HepG2 (cell line): ENCODE data around the gene PSMD5. TPM values are rescaled to one million over a fixed set of nuclear protein-coding genes. Genes with fewer than 3 reads are reported as not detected.

Experiments used
- CHD4 ChIP-seq: fragments of 200-600 bp; sonication (generic); IDR thresholded peaks from 2 replicates; pipeline ENCODE4 v1.7.0; 2017; ENCODE audit warnings: mild to moderate bottlenecking, low read length, borderline replicate concordance
- GABPB1 ChIP-seq: IDR thresholded peaks from 2 replicates; pipeline ENCODE4 v1.6.1; 2016; ENCODE audit warnings: mild to moderate bottlenecking, missing genetic modification reagents, moderate library complexity, missing compliant biosample characterization
- HDAC2 ChIP-seq: sonication (generic); formaldehyde crosslinking; IDR thresholded peaks from 2 replicates; pipeline ENCODE4 v1.4.0; 2020; ENCODE audit warnings: missing genetic modification reagents
- SIX1 ChIP-seq: sonication (generic); formaldehyde crosslinking; IDR thresholded peaks from 2 replicates; pipeline ENCODE4 v1.4.0; 2020; ENCODE audit warnings: missing genetic modification reagents, borderline replicate concordance
- SMAD9 ChIP-seq: sonication (generic); formaldehyde crosslinking; IDR thresholded peaks from 2 replicates; pipeline ENCODE4 v1.5.1; 2020; ENCODE audit warnings: mild to moderate bottlenecking, missing genetic modification reagents
- THAP11 ChIP-seq: IDR thresholded peaks from 2 replicates; pipeline ENCODE4 v1.6.1; 2016; ENCODE audit warnings: missing biosample characterization, missing genetic modification reagents
- TOPORS ChIP-seq: sonication (generic); formaldehyde crosslinking; IDR thresholded peaks from 2 replicates; pipeline ENCODE4 v1.8.0; 2023; ENCODE audit warnings: mild to moderate bottlenecking, missing genetic modification reagents
- U2AF2 ChIP-seq: fragments of 200-400 bp; formaldehyde crosslinking; IDR thresholded peaks from 2 replicates; pipeline ENCODE4 v1.6.1; 2017; ENCODE audit warnings: low read depth, mild to moderate bottlenecking, low read length
- ZBTB3 ChIP-seq: sonication (generic); formaldehyde crosslinking; IDR thresholded peaks from 2 replicates; pipeline ENCODE4 v1.4.0; 2020; ENCODE audit warnings: low read depth, mild to moderate bottlenecking, moderate library complexity, missing genetic modification reagents, borderline replicate concordance
- ZBTB39 ChIP-seq: sonication (generic); formaldehyde crosslinking; IDR thresholded peaks from 2 replicates; pipeline ENCODE4 v1.5.0; 2020; ENCODE audit warnings: missing genetic modification reagents
- ZNF503 ChIP-seq: sonication (generic); formaldehyde crosslinking; IDR thresholded peaks from 2 replicates; pipeline ENCODE4 v1.4.0; 2020; ENCODE audit warnings: missing genetic modification reagents
- ZNF660 ChIP-seq: sonication (generic); formaldehyde crosslinking; IDR thresholded peaks from 2 replicates; pipeline ENCODE4 v1.5.1; 2020; ENCODE audit warnings: mild to moderate bottlenecking, low read depth, missing genetic modification reagents, borderline replicate concordance
- ZNF75D ChIP-seq: sonication (generic); formaldehyde crosslinking; IDR thresholded peaks from 2 replicates; pipeline ENCODE4 v1.8.1; 2023; ENCODE audit warnings: missing genetic modification reagents, mild to moderate bottlenecking, borderline replicate concordance
- ZNF766 ChIP-seq: sonication (generic); formaldehyde crosslinking; IDR thresholded peaks from 2 replicates; pipeline ENCODE4 v1.5.0; 2020; ENCODE audit warnings: missing genetic modification reagents, borderline replicate concordance
- ZNF792 ChIP-seq: IDR thresholded peaks from 2 replicates; pipeline ENCODE4 v1.6.1; 2016
- polyA plus RNA-seq, 8 experiments: library from polyadenylated mRNA; depleted of rRNA in 3 of 8; stranded (reverse) in 7 of 8; unstranded in 1 of 8; fragments of >200 nt; fragmentation: Illumina TruSeq in 4 of 8; extraction: Trizol in 4 of 8; gene quantifications; 2 replicates each; pipeline versions ENCODE4 v1.2.1 to v1.2.3, GENCODE V29; 2011 to 2016; ENCODE audit warnings: low read depth in 4 of 8, missing spikeins in 1 of 8, mixed read lengths in 1 of 8; ENCODE audit not compliant: insufficient read depth in 1 of 8
- total RNA-seq, 5 experiments: library from RNA; depleted of rRNA; stranded (reverse); fragments of >200 nt; fragmentation: Illumina TruSeq; extraction: Trizol; gene quantifications; 2 replicates each; pipeline ENCODE4 v1.2.3, GENCODE V29; 2016; ENCODE audit warnings: low read depth in 1 of 5
- TF ChIP-seq, protein P1 (sequence below): sonication (generic); formaldehyde crosslinking; IDR thresholded peaks from 2 replicates; pipeline ENCODE4 v1.8.1; 2023; ENCODE audit warnings: mild to moderate bottlenecking, missing genetic modification reagents, borderline replicate concordance
- TF ChIP-seq, protein P2 (sequence below): sonication (generic); formaldehyde crosslinking; conservative IDR thresholded peaks from 2 replicates; pipeline ENCODE4 v1.5.0; 2020; ENCODE audit warnings: missing genetic modification reagents
- TF ChIP-seq, protein P3 (sequence below): sonication (generic); formaldehyde crosslinking; IDR thresholded peaks from 2 replicates; pipeline ENCODE4 v1.4.0; 2020; ENCODE audit warnings: missing genetic modification reagents, borderline replicate concordance
- TF ChIP-seq, protein P4 (sequence below): sonication (generic); formaldehyde crosslinking; IDR thresholded peaks from 2 replicates; pipeline ENCODE4 v1.5.0; 2020; ENCODE audit warnings: missing genetic modification reagents

PSMD5 gene
- total and polyA plus RNA-seq, 2 of the 13 experiments (the other 11 are each of a cell fraction or from before 2014, with no cell fraction given): 12.7 to 18.1 TPM

- 0 out of 2 replicates have a peak, but pooled peaks have one; percentile 11 for TF ChIP-seq ZNF503 (CRISPR knock-in tag)
- peak; percentile 85 for TF ChIP-seq THAP11 (CRISPR knock-in tag)
- no peak for TF ChIP-seq ZBTB39 (CRISPR knock-in tag)
- no peak for TF ChIP-seq SIX1 (CRISPR knock-in tag)
- TF ChIP-seq, protein P1, sequence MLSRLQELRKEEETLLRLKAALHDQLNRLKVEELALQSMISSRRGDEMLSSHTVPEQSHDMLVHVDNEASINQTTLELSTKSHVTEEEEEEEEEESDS (CRISPR knock-in tag): no peak
- TF ChIP-seq GABPB1 (CRISPR knock-in tag): peak; percentile 74; the same call in 1 of the 2 replicates
- TF ChIP-seq U2AF2: no peak
- peak; percentile 72; the same call in 1 of the 2 replicates for TF ChIP-seq ZNF766 (CRISPR knock-in tag)
- TF ChIP-seq CHD4: no peak
- TF ChIP-seq HDAC2 (CRISPR knock-in tag): peak; percentile 40
- TF ChIP-seq SMAD9 (CRISPR knock-in tag): no peak
- 0 out of 2 replicates have a peak, but pooled peaks have one; percentile 35 for TF ChIP-seq ZNF660
- no peak for TF ChIP-seq TOPORS (CRISPR knock-in tag)
- TF ChIP-seq ZNF75D (CRISPR knock-in tag): no peak
- TF ChIP-seq, protein P2, sequence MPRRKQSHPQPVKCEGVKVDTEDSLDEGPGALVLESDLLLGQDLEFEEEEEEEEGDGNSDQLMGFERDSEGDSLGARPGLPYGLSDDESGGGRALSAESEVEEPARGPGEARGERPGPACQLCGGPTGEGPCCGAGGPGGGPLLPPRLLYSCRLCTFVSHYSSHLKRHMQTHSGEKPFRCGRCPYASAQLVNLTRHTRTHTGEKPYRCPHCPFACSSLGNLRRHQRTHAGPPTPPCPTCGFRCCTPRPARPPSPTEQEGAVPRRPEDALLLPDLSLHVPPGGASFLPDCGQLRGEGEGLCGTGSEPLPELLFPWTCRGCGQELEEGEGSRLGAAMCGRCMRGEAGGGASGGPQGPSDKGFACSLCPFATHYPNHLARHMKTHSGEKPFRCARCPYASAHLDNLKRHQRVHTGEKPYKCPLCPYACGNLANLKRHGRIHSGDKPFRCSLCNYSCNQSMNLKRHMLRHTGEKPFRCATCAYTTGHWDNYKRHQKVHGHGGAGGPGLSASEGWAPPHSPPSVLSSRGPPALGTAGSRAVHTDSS (CRISPR knock-in tag): no peak
- TF ChIP-seq ZNF792 (CRISPR knock-in tag): peak; percentile 59; the same call in 1 of the 2 replicates
- TF ChIP-seq, protein P3, sequence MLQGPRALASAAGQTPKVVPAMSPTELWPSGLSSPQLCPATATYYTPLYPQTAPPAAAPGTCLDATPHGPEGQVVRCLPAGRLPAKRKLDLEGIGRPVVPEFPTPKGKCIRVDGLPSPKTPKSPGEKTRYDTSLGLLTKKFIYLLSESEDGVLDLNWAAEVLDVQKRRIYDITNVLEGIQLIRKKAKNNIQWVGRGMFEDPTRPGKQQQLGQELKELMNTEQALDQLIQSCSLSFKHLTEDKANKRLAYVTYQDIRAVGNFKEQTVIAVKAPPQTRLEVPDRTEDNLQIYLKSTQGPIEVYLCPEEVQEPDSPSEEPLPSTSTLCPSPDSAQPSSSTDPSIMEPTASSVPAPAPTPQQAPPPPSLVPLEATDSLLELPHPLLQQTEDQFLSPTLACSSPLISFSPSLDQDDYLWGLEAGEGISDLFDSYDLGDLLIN (CRISPR knock-in tag): peak; percentile 8; the same call in 1 of the 2 replicates
- TF ChIP-seq ZBTB3 (CRISPR knock-in tag): no peak
- TF ChIP-seq, protein P4, sequence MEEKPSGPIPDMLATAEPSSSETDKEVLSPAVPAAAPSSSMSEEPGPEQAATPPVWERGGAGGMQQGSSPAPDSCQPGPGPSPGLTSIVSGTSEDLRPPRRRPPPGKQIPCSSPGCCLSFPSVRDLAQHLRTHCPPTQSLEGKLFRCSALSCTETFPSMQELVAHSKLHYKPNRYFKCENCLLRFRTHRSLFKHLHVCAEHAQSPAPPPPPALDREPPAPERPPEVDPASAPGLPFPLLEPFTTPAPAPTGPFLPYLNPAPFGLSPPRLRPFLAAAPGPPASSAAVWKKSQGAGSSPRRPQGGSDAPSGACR (CRISPR knock-in tag): peak; percentile 29; the same call in 1 of the 2 replicates
Measured at GRCh38 chr9:120842685-120843485, at the start of gene PSMD5 (continued).
